GM12878 (cell line): Measurements from ENCODE around the gene ECT2. TPM values are rescaled to one million over a fixed set of nuclear protein-coding genes. Genes with fewer than 3 reads are reported as not detected.

Experiments used
- ATAC-seq: fragments of 200-7000 bp; cut with Tn5 transposase; 3 replicates; pipeline ENCODE4 v1.9.1; 2020; ENCODE audit warnings: mild to moderate bottlenecking, moderate library complexity
- BruUV-seq: library from RNA; stranded (reverse); fragments of 400-500 nt; replicated peaks from 2 replicates; lab custom pipeline; 2021; lab: Mats Ljungman, UMichigan
- CTCF ChIA-PET: fragments of 300-600 bp; sonication (Branson Sonifier 250); formaldehyde crosslinking; extraction: SDS; loops from one replicate; lab custom pipeline; 2021; ENCODE audit warnings: inconsistent platforms; lab: Yijun Ruan, JAX
- POLR2A ChIA-PET: fragments of 350-600 bp; formaldehyde crosslinking; extraction: SDS; loops from one replicate; lab custom pipeline; 2021; ENCODE audit warnings: inconsistent platforms; lab: Charles Lee
- RAD21 ChIA-PET: fragments of 300-600 bp; sonication (Branson Sonifier 250); formaldehyde crosslinking; loops from one replicate; lab custom pipeline; 2023; ENCODE audit warnings: antibody characterized with exemption; ENCODE audit not compliant: unreplicated experiment; lab: Charles Lee
- SMC1A ChIA-PET: fragments of 300-600 bp; sonication (Branson Sonifier 250); formaldehyde crosslinking; loops from one replicate; lab custom pipeline; 2023; ENCODE audit not compliant: unreplicated experiment, uncharacterized antibody; lab: Charles Lee
- DNase-seq: peaks from one replicate; pipeline ENCODE4 v3.0.0-alpha.2; 2011; ENCODE audit warnings: low read depth, low spot score
- FAIRE-seq: peaks from 3 replicates; lab custom pipeline; 2011; peaks lifted over from hg19 to GRCh38; lab: Jason Lieb, UNC
- H2AFZ ChIP-seq: 2 replicates; pipeline ENCODE4 v1.6.0; 2011; ENCODE audit warnings: low read depth, low read length, control low read depth; ENCODE audit not compliant: control insufficient read depth
- H3K27ac ChIP-seq: 2 replicates; pipeline ENCODE4 v1.5.1; 2011; ENCODE audit warnings: control low read depth; ENCODE audit not compliant: control insufficient read depth, insufficient read depth
- H3K27me3 ChIP-seq, 2 experiments: replicated peaks in 1 of 2; 2 replicates each; pipeline versions ENCODE4 v1.6.0 to v1.6.1; 2011; ENCODE audit warnings: low read length in 1 of 2; ENCODE audit not compliant: control insufficient read depth in 2 of 2, insufficient read depth in 2 of 2
- H3K36me3 ChIP-seq, 2 experiments: 2 replicates each; pipeline ENCODE4 v1.5.1; 2011; ENCODE audit warnings: low read length in 1 of 2; ENCODE audit not compliant: control insufficient read depth in 2 of 2, insufficient read depth in 2 of 2
- H3K4me1 ChIP-seq: 2 replicates; pipeline ENCODE4 v1.6.1; 2011; ENCODE audit warnings: mild to moderate bottlenecking, low read length, moderate library complexity, mixed read lengths; ENCODE audit not compliant: control insufficient read depth, insufficient read depth
- H3K4me2 ChIP-seq: 2 replicates; pipeline ENCODE4 v1.6.0; 2011; ENCODE audit warnings: control low read depth; ENCODE audit not compliant: control insufficient read depth, insufficient read depth
- H3K4me3 ChIP-seq: fragments of 200-600 bp; sonication (generic); 2 replicates; pipeline ENCODE4 v1.5.1; 2016
- H3K79me2 ChIP-seq: 2 replicates; pipeline ENCODE4 v1.6.0; 2011; ENCODE audit warnings: low read length; ENCODE audit not compliant: control insufficient read depth, insufficient read depth
- H3K9ac ChIP-seq: 2 replicates; pipeline ENCODE4 v1.8.0; 2011; ENCODE audit warnings: low read length, control low read depth, mixed read lengths; ENCODE audit not compliant: control insufficient read depth, insufficient read depth
- H3K9me3 ChIP-seq: replicated peaks from 3 replicates; pipeline ENCODE4 v1.5.1; 2011; ENCODE audit warnings: mild to moderate bottlenecking, low read length; ENCODE audit not compliant: control insufficient read depth, insufficient read depth
- H4K20me1 ChIP-seq: 2 replicates; pipeline ENCODE4 v1.6.0; 2011; ENCODE audit not compliant: control insufficient read depth, insufficient read depth
- ASH2L ChIP-seq: fragments of 300-600, 200-600 bp; sonication (generic); IDR thresholded peaks from 2 replicates; pipeline ENCODE4 v1.6.1; 2017; ENCODE audit warnings: low read depth, mild to moderate bottlenecking, borderline replicate concordance
- ETV6 ChIP-seq, 2 experiments: fragments of 450-650 bp in 1 of 2; IDR thresholded peaks in 1 of 2; conservative IDR thresholded peaks in 1 of 2; 2 replicates each; pipeline ENCODE4 v1.6.1; 2014; ENCODE audit warnings: antibody characterized with exemption in 1 of 2, borderline replicate concordance in 1 of 2, low read depth in 1 of 2, mild to moderate bottlenecking in 1 of 2, moderate library complexity in 1 of 2
- KLF5 ChIP-seq: fragments of 450-650 bp; IDR thresholded peaks from 2 replicates; pipeline ENCODE4 v1.6.1; 2014; ENCODE audit warnings: mild to moderate bottlenecking; ENCODE audit not compliant: partially characterized antibody
- MEF2A ChIP-seq: IDR thresholded peaks from 2 replicates; pipeline ENCODE4 v1.6.1; 2011; ENCODE audit warnings: low read depth, mild to moderate bottlenecking, low read length, moderate library complexity; ENCODE audit not compliant: insufficient read depth
- MLLT1 ChIP-seq: fragments of 450-650 bp; IDR thresholded peaks from 2 replicates; pipeline ENCODE4 v1.6.1; 2016; ENCODE audit warnings: mild to moderate bottlenecking
- MYB ChIP-seq: fragments of 150-350 bp; IDR thresholded peaks from 2 replicates; pipeline ENCODE4 v1.6.1; 2014; ENCODE audit warnings: mild to moderate bottlenecking, low read depth, low read length, borderline replicate concordance
- PAX5 ChIP-seq: IDR thresholded peaks from 2 replicates; pipeline ENCODE4 v1.6.1; 2011; ENCODE audit warnings: low read depth, low read length, borderline replicate concordance
- REST ChIP-seq: IDR thresholded peaks from 2 replicates; pipeline ENCODE4 v1.6.1; 2012; ENCODE audit warnings: mild to moderate bottlenecking, low read depth, low read length
- SMARCA5 ChIP-seq: fragments of 450-650 bp; IDR thresholded peaks from 2 replicates; pipeline ENCODE4 v1.6.1; 2017; ENCODE audit warnings: mild to moderate bottlenecking
- STAT3 ChIP-seq: IDR thresholded peaks from 2 replicates; pipeline ENCODE4 v1.6.1; 2011; ENCODE audit warnings: low read depth, low read length, improper control_type of control experiment
- USF1 ChIP-seq: IDR thresholded peaks from 2 replicates; pipeline ENCODE4 v1.6.1; 2011; ENCODE audit warnings: borderline replicate concordance, low read depth, mild to moderate bottlenecking, moderate library complexity, mixed read lengths, low read length; ENCODE audit not compliant: insufficient read depth; ENCODE audit errors: extremely low read length
- ZZZ3 ChIP-seq: IDR thresholded peaks from 2 replicates; pipeline ENCODE4 v1.6.1; 2011; ENCODE audit warnings: low read depth; ENCODE audit not compliant: control insufficient read depth, insufficient read length
- WGBS: methylation state at CpG from one replicate; pipeline ENCODE4 v1.1.6; 2016; ENCODE audit warnings: low lambda C conversion rate; ENCODE audit not compliant: insufficient replicate concordance, insufficient coverage; ENCODE audit errors: missing lambda C conversion rate; 5-methylcytosine and 5-hydroxymethylcytosine counted together
- in situ Hi-C: fragments of 300-500 bp; cut with MboI; formaldehyde crosslinking; loops from 9 replicates; pipeline ENCODE4 v1.14.3; 2018; ENCODE audit warnings: mixed read lengths
- intact Hi-C: fragments of 100-400 bp; cut with micrococcal nuclease; formaldehyde crosslinking; loops from one replicate; pipeline ENCODE4 v1.14.2; 2022; ENCODE audit not compliant: unreplicated experiment
- polyA plus RNA-seq, 11 experiments: library from polyadenylated mRNA; depleted of rRNA in 4 of 11; unstranded in 6 of 11; stranded (reverse) in 5 of 11; fragments of >200 nt; fragmentation: Nextera tagmentation in 4 of 11; fragmentation: Illumina TruSeq in 1 of 11; extraction: Ambion mirVana in 4 of 11; extraction: Trizol in 1 of 11; gene quantifications; 1 replicate in 1 of 11; 2 replicates in 10 of 11; pipeline versions ENCODE4 v1.2.1 to v1.2.3, GENCODE V29; 2011 to 2016; ENCODE audit warnings: inconsistent platforms in 2 of 11, missing spikeins in 2 of 11, low read depth in 1 of 11
- total RNA-seq, 4 experiments: library from RNA; depleted of rRNA in 3 of 4; stranded (reverse); fragments of >200 nt in 3 of 4; fragmentation: Illumina TruSeq in 1 of 4; extraction: Trizol in 1 of 4; gene quantifications; 2 replicates each; pipeline versions ENCODE4 v1.2.1 to v1.2.3, GENCODE V29; 2013 to 2021

ECT2 gene
- total and polyA plus RNA-seq, 10 of the 15 experiments (the other 5 are each of a cell fraction or from before 2014, with no cell fraction given), result 21.5 to 47.8 (median 38.2) TPM

GRCh38 chr3:172816968-172817367 lies 66.4 kb downstream of the ECT2 start:
- H4K20me1 ChIP-seq, result no peaks in the 10 kb centered on the region
- H3K9ac ChIP-seq, result no peak overlapping the region
- POLR2A ChIA-PET, result no interaction called here
- CTCF ChIA-PET, result no interaction called here
- H3K4me3 ChIP-seq, result no peak overlapping the region
- WGBS, result 97% methylated on average over 2 of the region's 2 CpGs
- SMC1A ChIA-PET, result interaction anchor here (1.2 kb wide), 1 partner anchor 20 kb away, joined by 4 read pairs; no protein-coding TSS in a partner anchor
- H3K4me2 ChIP-seq, result no peak overlapping the region
- intact Hi-C loops (loop anchor here (10.0 kb wide), 1 partner anchor 738 kb away; no protein-coding TSS in a partner anchor), in situ Hi-C loops (no loop called here)
- ATAC-seq (no peak), FAIRE-seq (no peak), DNase-seq (no peak)
- H3K27ac ChIP-seq, result no peak overlapping the region
- H3K27me3 ChIP-seq, result no peaks in the 10 kb centered on the region
- TF ChIP-seq MEF2A, result no peak
- no peak for TF ChIP-seq ASH2L
- TF ChIP-seq SMARCA5, result no peak
- TF ChIP-seq MLLT1, result no peak
- no peak for TF ChIP-seq ZZZ3
- no peak for TF ChIP-seq MYB
- no peak for TF ChIP-seq PAX5
- TF ChIP-seq REST, result no peak
- no peak for TF ChIP-seq USF1
- no peak for TF ChIP-seq ETV6 (conservative IDR thresholded peaks at IDR 0.05 in 1 of 2, IDR thresholded peaks at IDR 0.05 in 1 of 2; ENCODE audit: borderline replicate concordance in 1 of 2, low read depth in 1 of 2)
- no peak for TF ChIP-seq STAT3
- no peak for TF ChIP-seq KLF5
- no peak overlapping the region for H2AFZ ChIP-seq
- peaks cover 0 to 4% of the 10 kb centered on the region in 2 experiments; a peak in 2 of 4 replicates for H3K36me3 ChIP-seq
- H3K79me2 ChIP-seq, result no peaks in the 10 kb centered on the region
- no TSS peak for BruUV-seq
- no peaks in the 10 kb centered on the region for H3K9me3 ChIP-seq
- RAD21 ChIA-PET, result no interaction called here
- no peaks in the 10 kb centered on the region for H3K4me1 ChIP-seq
